HG03469 (cell line): ENCODE measurements around the gene NR4A2.

Experiments
- ATAC-seq: cut with Tn5 transposase; IDR thresholded peaks from one replicate; pipeline ENCODE4 v1.9.1; 2021; ENCODE audit warnings: mild to moderate bottlenecking, moderate library complexity, moderate number of reproducible peaks; ENCODE audit not compliant: unreplicated experiment

The NR4A2 gene

GRCh38 chr2:156340804-156341451 lies 8.4 kb upstream of the NR4A2 start:
- peak; percentile 2 for ATAC-seq

GRCh38 chr2:156340377-156340776 lies 7.9 kb upstream of the NR4A2 start:
- no peak for ATAC-seq

- no peak for ATAC-seq
These were observed 7.3 kb upstream of the NR4A2 start for GRCh38 chr2:156339865-156340264.

DNA sequence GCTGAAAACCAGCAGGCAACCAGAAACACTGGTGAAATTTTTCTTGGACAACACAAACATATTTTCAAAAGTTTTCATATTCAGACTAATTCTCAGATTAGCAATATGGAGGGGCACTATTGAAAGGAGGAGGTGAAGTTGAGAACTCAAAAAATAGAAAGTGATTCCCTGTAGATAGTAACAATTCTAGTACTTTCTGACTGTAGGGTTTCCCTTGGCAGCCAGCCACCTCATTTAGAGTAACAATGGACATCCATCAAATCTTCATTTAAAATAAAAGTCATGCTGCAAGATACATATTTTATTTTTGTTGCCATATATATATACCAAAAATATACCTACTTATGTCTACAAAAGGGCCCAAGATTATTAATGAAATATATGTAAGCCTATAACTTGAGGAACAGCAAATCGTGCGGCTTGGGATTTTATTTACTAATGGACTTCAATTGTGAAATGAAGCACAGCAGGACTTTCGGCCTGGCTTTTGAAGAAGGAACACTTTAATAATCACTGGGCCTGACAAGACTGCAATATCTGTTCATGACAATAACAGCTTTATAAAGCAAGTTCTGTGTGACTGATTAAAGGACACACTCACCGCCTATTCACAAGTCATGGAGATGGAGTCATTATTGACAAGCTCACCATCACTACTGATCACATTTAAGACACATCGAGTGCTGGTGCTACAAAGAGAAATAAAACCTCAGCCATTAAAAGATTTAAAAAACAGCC lies 6.8 kb upstream of the NR4A2 start:
- no peak for ATAC-seq

DNA sequence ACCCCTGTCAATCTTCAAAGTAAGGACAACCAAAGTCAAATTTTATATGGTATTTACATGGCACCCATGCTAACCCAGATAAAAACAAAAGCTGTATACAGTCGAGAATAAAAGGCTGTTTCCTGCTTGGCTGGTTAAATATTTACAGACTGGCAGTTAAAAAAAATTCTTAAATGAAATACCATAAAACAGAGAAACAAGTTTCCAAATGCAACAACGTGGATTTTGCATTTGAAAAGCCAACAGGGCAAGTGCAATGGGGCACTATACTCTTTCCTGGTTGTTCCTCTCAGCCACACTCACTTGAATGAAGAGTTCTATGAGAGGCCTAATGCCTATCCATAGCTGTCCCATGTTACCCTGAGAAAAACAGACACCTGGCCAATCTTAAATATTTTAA lies 6.1 kb upstream of the NR4A2 start:
- no peak for ATAC-seq

DNA sequence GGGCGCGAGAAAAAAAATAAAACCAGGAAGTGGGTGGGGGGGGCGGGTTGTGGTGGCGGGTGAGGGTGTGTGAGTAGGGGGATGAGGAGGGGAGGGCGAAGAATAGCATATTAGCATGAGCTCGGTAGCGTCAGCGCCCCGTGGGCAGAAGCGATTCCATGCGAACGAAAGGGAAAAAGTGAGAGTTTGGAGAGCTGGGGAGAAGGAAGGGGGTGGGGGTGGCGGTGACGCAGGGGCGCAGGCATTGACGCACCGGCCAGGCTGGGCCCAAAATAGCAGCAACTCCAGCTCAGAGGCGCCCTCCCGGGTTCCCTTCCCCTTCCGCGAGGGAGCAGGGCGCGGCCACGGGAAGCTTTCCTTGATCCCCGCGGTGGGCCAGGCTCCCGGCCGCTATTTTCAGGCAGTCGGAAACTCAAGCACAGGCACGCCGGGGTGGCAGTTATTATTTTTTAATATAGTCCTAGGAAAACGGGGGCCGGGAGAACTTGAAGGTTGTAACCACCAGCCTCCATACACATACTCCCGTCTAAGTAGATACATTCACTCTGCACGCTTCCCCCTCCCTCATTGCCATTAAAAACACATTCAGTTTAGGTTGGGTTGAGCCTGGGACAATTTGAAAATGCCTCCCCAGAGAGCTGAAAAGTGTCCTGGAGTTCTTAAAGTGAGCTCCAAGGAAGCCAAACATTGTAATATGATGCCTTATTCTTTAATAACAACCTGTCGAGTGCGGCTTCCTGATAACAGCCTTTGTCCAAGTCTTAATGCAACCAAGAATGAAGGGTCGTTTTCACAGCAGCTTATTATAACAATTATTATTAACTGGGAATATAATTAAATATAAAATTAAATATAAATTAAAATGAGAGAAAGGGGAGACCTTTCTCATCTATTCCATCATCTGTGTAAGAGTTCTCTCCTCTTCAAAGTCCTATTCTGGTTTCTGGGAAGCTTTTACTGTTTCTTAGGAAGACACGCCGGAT lies 2.3 kb upstream of the NR4A2 start:
- ATAC-seq, result no peak

DNA sequence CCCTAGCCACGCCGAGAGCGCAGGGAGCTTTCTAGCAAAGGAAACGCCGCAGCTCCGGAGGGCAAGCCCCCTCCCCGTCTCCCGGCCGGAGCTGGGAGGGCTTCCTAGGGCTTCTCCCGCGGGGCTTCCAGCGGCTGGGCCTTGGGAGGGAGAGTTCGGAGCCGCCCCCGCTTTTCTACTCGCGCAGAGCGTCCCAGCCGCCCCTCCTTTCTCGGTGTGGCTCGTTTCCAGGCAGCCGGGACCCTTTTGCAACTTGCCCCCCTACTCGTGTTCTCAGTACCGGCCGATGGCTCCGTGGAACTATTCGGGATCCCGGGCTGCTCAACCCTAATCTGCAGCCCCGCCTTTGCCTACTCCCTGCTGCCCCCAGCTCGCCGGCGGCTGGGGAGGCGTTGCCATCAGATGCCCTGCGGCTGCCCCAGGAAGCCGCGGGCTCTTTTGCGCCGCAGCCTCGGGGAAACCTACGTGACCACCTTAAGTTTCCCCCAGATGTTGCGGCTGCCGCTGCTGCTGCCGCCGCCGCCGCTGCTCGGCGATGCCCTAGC lies 1.5 kb upstream of the NR4A2 start:
- peak; percentile 33 for ATAC-seq

- no peak for ATAC-seq
These were observed 891 bp upstream of the NR4A2 start for GRCh38 chr2:156333274-156333950.

GRCh38 chr2:156332284-156332533 lies 312 bp downstream of the NR4A2 start:
- no peak for ATAC-seq

- ATAC-seq, result no peak
These were observed 793 bp downstream of the NR4A2 start for GRCh38 chr2:156331572-156332283.

- no peak for ATAC-seq
These were observed 2.4 kb downstream of the NR4A2 start for GRCh38 chr2:156329927-156330726.

DNA sequence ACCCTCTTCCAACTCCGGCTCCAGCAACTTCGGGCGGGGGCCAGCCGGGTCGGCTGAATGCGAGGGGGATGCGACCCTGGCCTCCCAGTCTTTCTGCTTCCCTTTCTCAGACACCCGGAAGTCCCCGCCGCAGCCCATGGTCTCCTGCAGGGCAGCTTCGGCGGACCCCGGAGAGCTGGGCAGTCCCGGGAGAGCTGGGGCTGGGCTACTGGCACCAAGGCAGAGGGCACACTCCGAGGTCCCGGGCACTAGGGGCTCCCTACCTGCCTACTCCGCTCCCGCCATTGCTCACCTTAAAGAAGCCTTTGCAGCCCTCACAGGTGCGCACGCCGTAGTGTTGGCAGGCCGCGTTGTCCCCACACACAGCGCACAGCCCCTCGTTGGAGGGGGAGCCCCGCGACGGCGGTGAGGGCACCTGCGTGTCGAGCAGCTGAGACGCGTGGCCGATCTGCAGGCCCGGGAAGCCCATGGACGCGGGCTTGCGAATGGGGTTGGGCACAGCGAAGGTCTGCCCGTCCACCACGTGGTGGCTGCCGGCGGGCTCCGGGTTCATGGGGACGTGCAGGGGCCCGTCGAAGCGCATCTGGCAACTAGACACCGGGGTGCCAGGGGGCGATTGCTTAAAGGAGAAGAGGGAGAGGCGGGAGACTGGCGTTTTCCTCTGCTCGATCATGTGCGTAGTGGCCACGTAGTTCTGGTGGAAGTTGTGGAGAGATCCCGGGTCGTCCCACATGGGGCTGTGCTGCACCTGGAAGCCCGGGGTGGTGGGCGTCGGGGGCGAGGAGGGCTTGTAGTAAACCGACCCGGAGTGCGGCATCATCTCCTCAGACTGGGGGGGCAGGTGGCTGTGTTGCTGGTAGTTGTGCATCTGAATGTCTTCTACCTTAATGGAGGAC lies 3.2 kb downstream of the NR4A2 start:
- ATAC-seq, result no peak

GRCh38 chr2:156327835-156328695 lies 4.5 kb downstream of the NR4A2 start:
- no peak for ATAC-seq

- ATAC-seq, result no peak
These were observed 5.9 kb downstream of the NR4A2 start for GRCh38 chr2:156326526-156327095.

DNA sequence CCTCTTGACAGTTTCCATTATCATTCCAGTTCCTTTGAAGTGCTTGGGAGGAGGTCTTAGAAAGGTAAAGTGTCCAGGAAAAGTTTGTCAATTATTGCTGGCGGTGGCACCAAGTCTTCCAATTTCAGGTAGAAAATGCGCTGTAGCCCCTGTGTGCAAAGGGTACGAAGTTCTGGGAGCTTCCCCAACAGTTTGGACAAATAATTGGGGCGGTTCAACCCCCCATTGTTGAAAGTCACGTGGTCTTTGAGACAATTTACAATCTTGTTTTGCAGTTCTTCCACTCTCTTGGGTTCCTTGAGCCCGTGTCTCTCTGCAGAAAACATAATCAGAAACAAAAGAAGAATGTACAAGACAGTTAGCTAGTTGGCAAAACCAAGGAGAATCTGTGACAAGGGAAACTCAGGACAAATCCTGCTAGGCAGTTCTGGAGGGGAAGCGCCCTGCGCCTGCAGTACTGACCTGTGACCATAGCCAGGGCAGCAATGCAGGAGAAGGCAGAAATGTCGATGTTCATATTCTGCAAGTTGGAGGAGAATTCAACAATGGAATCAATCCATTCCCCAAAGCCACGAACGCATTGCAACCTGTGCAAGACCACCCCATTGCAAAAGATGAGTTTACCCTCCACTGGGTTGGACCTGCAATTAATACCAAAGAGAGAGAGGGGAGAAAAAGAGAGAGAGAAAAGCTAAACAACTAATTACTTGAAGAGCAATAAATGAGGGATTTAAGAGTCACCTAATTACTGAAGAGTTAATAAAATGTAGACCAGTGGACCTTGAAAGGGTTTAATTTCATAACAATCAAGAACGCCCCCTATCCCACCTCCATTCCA lies 6.6 kb downstream of the NR4A2 start:
- no peak for ATAC-seq

DNA sequence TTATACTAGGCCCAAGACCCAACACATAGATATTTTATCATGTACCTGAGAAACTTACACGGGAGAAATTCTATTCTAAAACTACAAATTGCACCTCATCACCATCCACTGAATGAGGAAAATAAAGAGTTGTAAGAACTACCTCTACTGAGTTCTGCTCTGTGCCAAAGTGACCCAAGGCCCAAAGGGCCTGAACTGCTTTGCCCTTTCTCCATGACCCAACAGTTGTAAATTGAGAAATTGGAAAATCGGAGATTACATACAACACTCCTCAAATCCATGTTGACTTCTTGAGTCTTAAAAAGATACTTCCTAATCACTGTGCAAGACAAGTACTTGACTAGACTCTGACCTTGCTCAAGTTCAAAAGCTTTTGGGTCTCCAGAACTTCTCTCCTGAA lies 8.8 kb downstream of the NR4A2 start:
- no peak for ATAC-seq
